ENCODE data around the gene HIVEP3.
A peak's percentile ranks its signal among the peaks of the same experiment; 100 is the strongest.

Gene HIVEP3

GRCh38 chr1:41532206-41532975 lies 386.3 kb downstream of the HIVEP3 start:
- H3K4me2 ChIP-seq (ENCODE audit: insufficient read depth, low read length, poor library complexity, severe bottlenecking): no peak overlapping the region
- H3K4ac ChIP-seq (ENCODE audit: low read length): no peak overlapping the region
- no peaks in the 10 kb centered on the region for H3K36me3 ChIP-seq (replicated peaks in 1 of 2; ENCODE audit: control insufficient read depth in 2 of 2, insufficient read depth in 2 of 2, low read length in 2 of 2)
- H2BK15ac ChIP-seq (ENCODE audit: low read length): no peak overlapping the region
- no peak overlapping the region for H3K9ac ChIP-seq (ENCODE audit: low read depth, low read length, poor library complexity)
- peaks cover 6% of the 10 kb centered on the region for H3K79me1 ChIP-seq (ENCODE audit: low read depth, low read length)
- DNase-seq (ENCODE audit: low spot score): no peak
- H3K4me3 ChIP-seq (ENCODE audit: low read length in 2 of 2): no peak overlapping the region
- no peaks in the 10 kb centered on the region for H3K4me1 ChIP-seq (ENCODE audit: control insufficient read depth in 2 of 2, insufficient read depth in 1 of 2, low read depth in 1 of 2, low read length in 2 of 2)
- no peak overlapping the region for H2BK5ac ChIP-seq (ENCODE audit: low read length)
- no peak overlapping the region for H3K14ac ChIP-seq (ENCODE audit: low read length)
- H4K91ac ChIP-seq (ENCODE audit: low read depth, low read length, poor library complexity): no peak overlapping the region
- H3K27me3 ChIP-seq (ENCODE audit: control insufficient read depth in 3 of 3, insufficient read depth in 3 of 3, low read depth in 1 of 3, low read length in 3 of 3): no peaks in the 10 kb centered on the region
- H3K18ac ChIP-seq (ENCODE audit: low read length): no peak overlapping the region
- no peak overlapping the region for H2BK120ac ChIP-seq (ENCODE audit: low read depth, low read length)
- no peak overlapping the region for H2AK5ac ChIP-seq (ENCODE audit: low read depth, low read length)
- H3K23ac ChIP-seq (ENCODE audit: low read depth, low read length, poor library complexity): no peak overlapping the region
- H3K27ac ChIP-seq (replicated peaks; ENCODE audit: low read length): no peak overlapping the region
- no peak overlapping the region for H2BK12ac ChIP-seq (ENCODE audit: low read length)
- no CpG with 5 or more reads among the region's 8 CpGs for whole genome bisulfite sequencing, 2 donors (ENCODE audit: extremely low coverage in 2 of 2, insufficient read length in 2 of 2, insufficient replicate concordance in 1 of 2)
- peaks cover 0 to 13% of the 10 kb centered on the region in 2 donors for H3K9me3 ChIP-seq (replicated peaks in 1 of 2; ENCODE audit: control insufficient read depth in 2 of 2, insufficient read depth in 1 of 2, low read depth in 1 of 2, low read length in 2 of 2)
- H4K8ac ChIP-seq (ENCODE audit: low read depth, low read length): no peak overlapping the region
- no peak overlapping the region for H2AFZ ChIP-seq (ENCODE audit: low read length)

- no peaks in the 10 kb centered on the region for H3K36me3 ChIP-seq (replicated peaks in 1 of 2; ENCODE audit: control insufficient read depth in 2 of 2, insufficient read depth in 2 of 2, low read length in 2 of 2)
- H3K4me2 ChIP-seq (ENCODE audit: insufficient read depth, low read length, poor library complexity, severe bottlenecking): no peak overlapping the region
- no peak overlapping the region for H2BK12ac ChIP-seq (ENCODE audit: low read length)
- H2AK5ac ChIP-seq (ENCODE audit: low read depth, low read length): peak overlapping the region; percentile 88
- no peak overlapping the region for H2AFZ ChIP-seq (ENCODE audit: low read length)
- peak overlapping the region; percentile 71 for H3K18ac ChIP-seq (ENCODE audit: low read length)
- H3K27me3 ChIP-seq (ENCODE audit: control insufficient read depth in 3 of 3, insufficient read depth in 3 of 3, low read depth in 1 of 3, low read length in 3 of 3): no peaks in the 10 kb centered on the region
- no peak overlapping the region for H4K91ac ChIP-seq (ENCODE audit: low read depth, low read length, poor library complexity)
- WGBS, 2 donors (ENCODE audit: extremely low coverage in 2 of 2, insufficient read length in 2 of 2, insufficient replicate concordance in 1 of 2): no CpG with 5 or more reads among the region's 5 CpGs
- no peak overlapping the region for H3K27ac ChIP-seq (replicated peaks; ENCODE audit: low read length)
- H3K4me3 ChIP-seq (ENCODE audit: low read length in 2 of 2): no peak overlapping the region
- peak overlapping the region; percentile 20 for H3K23ac ChIP-seq (ENCODE audit: low read depth, low read length, poor library complexity)
- peak overlapping the region; percentile 37 for H3K4ac ChIP-seq (ENCODE audit: low read length)
- no peak overlapping the region for H2BK120ac ChIP-seq (ENCODE audit: low read depth, low read length)
- no peak for DNase-seq (ENCODE audit: low spot score)
- peak overlapping the region; percentile 98 for H3K14ac ChIP-seq (ENCODE audit: low read length)
- H3K9me3 ChIP-seq (replicated peaks in 1 of 2; ENCODE audit: control insufficient read depth in 2 of 2, insufficient read depth in 1 of 2, low read depth in 1 of 2, low read length in 2 of 2): peaks cover 0 to 19% of the 10 kb centered on the region in 2 donors
- H3K4me1 ChIP-seq (ENCODE audit: control insufficient read depth in 2 of 2, insufficient read depth in 1 of 2, low read depth in 1 of 2, low read length in 2 of 2): no peaks in the 10 kb centered on the region
- no peak overlapping the region for H2BK5ac ChIP-seq (ENCODE audit: low read length)
- peak overlapping the region; percentile 37 for H2BK15ac ChIP-seq (ENCODE audit: low read length)
- H3K9ac ChIP-seq (ENCODE audit: low read depth, low read length, poor library complexity): peak overlapping the region; percentile 44
- H4K8ac ChIP-seq (ENCODE audit: low read depth, low read length): no peak overlapping the region
- peaks cover 6% of the 10 kb centered on the region for H3K79me1 ChIP-seq (ENCODE audit: low read depth, low read length)
These were observed 388.3 kb downstream of the HIVEP3 start for GRCh38 chr1:41530411-41530810.

- H3K79me1 ChIP-seq (ENCODE audit: low read depth, low read length): peaks cover 6% of the 10 kb centered on the region
- no peak overlapping the region for H3K9ac ChIP-seq (ENCODE audit: low read depth, low read length, poor library complexity)
- H4K91ac ChIP-seq (ENCODE audit: low read depth, low read length, poor library complexity): no peak overlapping the region
- DNase-seq (ENCODE audit: low spot score): no peak
- H2AK5ac ChIP-seq (ENCODE audit: low read depth, low read length): peak overlapping the region; percentile 88
- peak overlapping the region; percentile 37 for H2BK15ac ChIP-seq (ENCODE audit: low read length)
- H2AFZ ChIP-seq (ENCODE audit: low read length): no peak overlapping the region
- peak overlapping the region in 1 of 2 donors; percentile 5 for H3K4me3 ChIP-seq (ENCODE audit: low read length in 2 of 2)
- no peak overlapping the region for H2BK120ac ChIP-seq (ENCODE audit: low read depth, low read length)
- no peaks in the 10 kb centered on the region for H3K36me3 ChIP-seq (replicated peaks in 1 of 2; ENCODE audit: control insufficient read depth in 2 of 2, insufficient read depth in 2 of 2, low read length in 2 of 2)
- no peak overlapping the region for H3K4ac ChIP-seq (ENCODE audit: low read length)
- no peak overlapping the region for H3K27ac ChIP-seq (replicated peaks; ENCODE audit: low read length)
- H3K27me3 ChIP-seq (ENCODE audit: control insufficient read depth in 3 of 3, insufficient read depth in 3 of 3, low read depth in 1 of 3, low read length in 3 of 3): no peaks in the 10 kb centered on the region
- H3K23ac ChIP-seq (ENCODE audit: low read depth, low read length, poor library complexity): peak overlapping the region; percentile 20
- H3K4me1 ChIP-seq (ENCODE audit: control insufficient read depth in 2 of 2, insufficient read depth in 1 of 2, low read depth in 1 of 2, low read length in 2 of 2): no peaks in the 10 kb centered on the region
- H3K4me2 ChIP-seq (ENCODE audit: insufficient read depth, low read length, poor library complexity, severe bottlenecking): no peak overlapping the region
- peak overlapping the region; percentile 58 for H2BK12ac ChIP-seq (ENCODE audit: low read length)
- peaks cover 0 to 19% of the 10 kb centered on the region in 2 donors for H3K9me3 ChIP-seq (replicated peaks in 1 of 2; ENCODE audit: control insufficient read depth in 2 of 2, insufficient read depth in 1 of 2, low read depth in 1 of 2, low read length in 2 of 2)
- no peak overlapping the region for H4K8ac ChIP-seq (ENCODE audit: low read depth, low read length)
- H3K18ac ChIP-seq (ENCODE audit: low read length): no peak overlapping the region
- WGBS, 2 donors (ENCODE audit: extremely low coverage in 2 of 2, insufficient read length in 2 of 2, insufficient replicate concordance in 1 of 2): 100% methylated on average over 2 of the region's 23 CpGs; no CpG with 5 or more reads in 1 of the 2 donors
- H3K14ac ChIP-seq (ENCODE audit: low read length): peak overlapping the region; percentile 71
- no peak overlapping the region for H2BK5ac ChIP-seq (ENCODE audit: low read length)
These were observed 388.9 kb downstream of the HIVEP3 start for GRCh38 chr1:41529621-41530395.
